ENCODE data around the gene APBA1. TPM values are rescaled to one million over a fixed set of nuclear protein-coding genes. Genes with fewer than 3 reads are reported as not detected.

The APBA1 gene
- total and polyA plus RNA-seq, 2 donors (not counting 1 experiment from before 2014, with no cell fraction given) = 0.01 to 0.05 TPM

DNA sequence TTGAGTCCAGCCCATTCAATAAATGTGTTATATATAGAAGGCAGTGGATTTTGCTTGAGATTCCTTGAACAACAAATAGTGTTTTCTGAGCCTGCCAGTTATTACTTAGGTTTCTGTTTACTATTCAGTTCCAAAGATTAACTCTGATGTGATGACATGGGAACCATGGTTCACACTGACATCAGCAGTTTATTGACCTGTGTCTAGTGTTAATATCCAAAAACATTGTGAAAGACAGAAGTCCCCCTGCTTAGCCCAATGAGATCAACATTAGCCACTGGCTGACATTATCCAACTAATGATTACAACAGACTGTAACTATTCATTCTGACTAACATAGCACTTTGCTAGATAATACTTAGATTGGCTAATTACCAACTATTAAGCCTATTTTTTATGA lies 14.9 kb downstream of the APBA1 start:
- peaks cover 8% of the 10 kb centered on the region for H3K27me3 Mint-ChIP-seq

DNA sequence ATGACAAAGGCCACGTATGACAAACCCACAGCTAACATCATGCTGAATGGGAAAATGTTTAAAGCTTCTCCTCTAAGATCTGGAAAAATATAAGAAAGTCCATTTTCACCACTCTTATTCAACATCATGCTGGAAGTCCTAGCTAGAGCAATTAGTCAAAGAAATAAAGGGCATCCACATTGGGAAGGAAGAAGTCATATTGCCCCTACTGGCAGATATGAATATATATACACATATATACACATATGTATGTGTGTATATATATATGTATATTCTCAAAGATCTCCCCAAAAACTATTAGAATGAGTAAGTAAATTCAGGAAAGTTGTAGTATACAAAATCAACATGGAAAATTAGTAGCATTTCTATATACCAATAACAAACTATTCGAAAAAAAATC lies 17.1 kb downstream of the APBA1 start:
- H3K27ac ChIP-seq (ENCODE audit: low read length in 2 of 2) = no peak overlapping the region
- no peaks in the 10 kb centered on the region for H3K9me3 Mint-ChIP-seq (ENCODE audit: insufficient read depth)
- CTCF ChIA-PET = no interaction called here
- no peak for TF ChIP-seq EZH2 (IDR thresholded peaks at IDR 0.05; ENCODE audit: borderline replicate concordance, insufficient read depth, low read depth, low read length, poor library complexity, severe bottlenecking)
- TF ChIP-seq, protein P1, sequence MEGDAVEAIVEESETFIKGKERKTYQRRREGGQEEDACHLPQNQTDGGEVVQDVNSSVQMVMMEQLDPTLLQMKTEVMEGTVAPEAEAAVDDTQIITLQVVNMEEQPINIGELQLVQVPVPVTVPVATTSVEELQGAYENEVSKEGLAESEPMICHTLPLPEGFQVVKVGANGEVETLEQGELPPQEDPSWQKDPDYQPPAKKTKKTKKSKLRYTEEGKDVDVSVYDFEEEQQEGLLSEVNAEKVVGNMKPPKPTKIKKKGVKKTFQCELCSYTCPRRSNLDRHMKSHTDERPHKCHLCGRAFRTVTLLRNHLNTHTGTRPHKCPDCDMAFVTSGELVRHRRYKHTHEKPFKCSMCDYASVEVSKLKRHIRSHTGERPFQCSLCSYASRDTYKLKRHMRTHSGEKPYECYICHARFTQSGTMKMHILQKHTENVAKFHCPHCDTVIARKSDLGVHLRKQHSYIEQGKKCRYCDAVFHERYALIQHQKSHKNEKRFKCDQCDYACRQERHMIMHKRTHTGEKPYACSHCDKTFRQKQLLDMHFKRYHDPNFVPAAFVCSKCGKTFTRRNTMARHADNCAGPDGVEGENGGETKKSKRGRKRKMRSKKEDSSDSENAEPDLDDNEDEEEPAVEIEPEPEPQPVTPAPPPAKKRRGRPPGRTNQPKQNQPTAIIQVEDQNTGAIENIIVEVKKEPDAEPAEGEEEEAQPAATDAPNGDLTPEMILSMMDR (IDR thresholded peaks at IDR 0.05) = no peak
- H3K27me3 Mint-ChIP-seq = peaks cover 17% of the 10 kb centered on the region
- no peaks in the 10 kb centered on the region for H3K4me1 ChIP-seq (ENCODE audit: control insufficient read depth in 2 of 2, insufficient read depth in 2 of 2, low read length in 2 of 2)
- H3K4me1 Mint-ChIP-seq = no peaks in the 10 kb centered on the region
- POLR2A ChIA-PET = no interaction called here
- DNase-seq (no peak), ATAC-seq (ENCODE audit: low read depth) (no peak)
- H4K20me1 ChIP-seq (ENCODE audit: control insufficient read depth, insufficient read depth, low read length, poor library complexity, severe bottlenecking) = no peaks in the 10 kb centered on the region
- H2AFZ ChIP-seq (ENCODE audit: insufficient read depth, low read depth, low read length, poor library complexity, severe bottlenecking) = no peak overlapping the region
- intact Hi-C loops (cut with micrococcal nuclease) = no loop called here
- no peaks in the 10 kb centered on the region for H3K79me2 ChIP-seq (ENCODE audit: control insufficient read depth, insufficient read depth, low read length)
- H3K27me3 ChIP-seq (replicated peaks in 1 of 4; ENCODE audit: control extremely low read depth in 1 of 4, control insufficient read depth in 3 of 4, insufficient read depth in 4 of 4, low read length in 3 of 4) = peaks cover 0 to 5% (median 0%) of the 10 kb centered on the region in 4 experiments
- no CpG with 5 or more reads among the region's 2 CpGs for WGBS (ENCODE audit: insufficient coverage)
- H3K27ac Mint-ChIP-seq = no peak overlapping the region
- no peaks in the 10 kb centered on the region for H3K36me3 ChIP-seq (replicated peaks in 1 of 2; ENCODE audit: control extremely low read depth in 1 of 2, control insufficient read depth in 1 of 2, extremely low read depth in 1 of 2, insufficient read depth in 2 of 2, low read length in 1 of 2)
- H3K4me3 ChIP-seq (ENCODE audit: control extremely low read depth in 1 of 5, extremely low read depth in 1 of 5, insufficient read depth in 1 of 5, low read depth in 2 of 5, low read length in 4 of 5) = no peak overlapping the region
- no peak overlapping the region for H3K4me2 ChIP-seq (replicated peaks; ENCODE audit: low read depth, low read length, poor library complexity, severe bottlenecking)
- H3K9me3 ChIP-seq (ENCODE audit: control extremely low read depth in 1 of 3, control insufficient read depth in 2 of 3, insufficient read depth in 1 of 3, low read length in 2 of 3) = no peaks in the 10 kb centered on the region
- no peak overlapping the region for H3K4me3 Mint-ChIP-seq
- no peak overlapping the region for H3K9ac ChIP-seq (ENCODE audit: low read length)

More for the DNA sequence above, 14.9 kb downstream of the APBA1 start:
- Histone ChIP-seq H3K4me1 (ENCODE audit: control insufficient read depth in 2 of 2, insufficient read depth in 2 of 2, low read length in 2 of 2) (no peaks in the 10 kb centered on the region), H3K27me3 (replicated peaks in 1 of 4; ENCODE audit: control extremely low read depth in 1 of 4, control insufficient read depth in 3 of 4, insufficient read depth in 4 of 4, low read length in 3 of 4) (peaks cover 0 to 5% (median 2%) of the 10 kb centered on the region in 4 experiments), H3K27ac (ENCODE audit: low read length in 2 of 2) (no peak overlapping the region), H3K79me2 (ENCODE audit: control insufficient read depth, insufficient read depth, low read length) (no peaks in the 10 kb centered on the region), H4K20me1 (ENCODE audit: control insufficient read depth, insufficient read depth, low read length, poor library complexity, severe bottlenecking) (no peaks in the 10 kb centered on the region), H3K36me3 (replicated peaks in 1 of 2; ENCODE audit: control extremely low read depth in 1 of 2, control insufficient read depth in 1 of 2, extremely low read depth in 1 of 2, insufficient read depth in 2 of 2, low read length in 1 of 2) (no peaks in the 10 kb centered on the region), H2AFZ (ENCODE audit: insufficient read depth, low read depth, low read length, poor library complexity, severe bottlenecking) (no peak overlapping the region), H3K9ac (ENCODE audit: low read length) (no peak overlapping the region), H3K9me3 (ENCODE audit: control extremely low read depth in 1 of 3, control insufficient read depth in 2 of 3, insufficient read depth in 1 of 3, low read length in 2 of 3) (no peaks in the 10 kb centered on the region), H3K4me2 (replicated peaks; ENCODE audit: low read depth, low read length, poor library complexity, severe bottlenecking) (no peak overlapping the region), H3K4me3 (ENCODE audit: control extremely low read depth in 1 of 5, extremely low read depth in 1 of 5, insufficient read depth in 1 of 5, low read depth in 2 of 5, low read length in 4 of 5) (no peak overlapping the region)
- TF ChIP-seq EZH2 (IDR thresholded peaks at IDR 0.05; ENCODE audit: borderline replicate concordance, insufficient read depth, low read depth, low read length, poor library complexity, severe bottlenecking) = no peak
- TF ChIP-seq, protein P1 (IDR thresholded peaks at IDR 0.05) = no peak
- DNase-seq (no peak), ATAC-seq (ENCODE audit: low read depth) (no peak)
- Mint-ChIP-seq H3K4me1 (no peaks in the 10 kb centered on the region), H3K27ac (no peak overlapping the region), H3K9me3 (ENCODE audit: insufficient read depth) (no peaks in the 10 kb centered on the region), H3K4me3 (no peak overlapping the region)
- ChIA-PET CTCF (no interaction called here), POLR2A (no interaction called here)
- intact Hi-C loops (cut with micrococcal nuclease) = no loop called here

All from B cell (primary cell).